Brain microvascular endothelial cell (primary cell): Measurements from ENCODE around the gene MIGA2.
A peak's percentile ranks its signal among the peaks of the same experiment; 100 is the strongest.

Source experiments
- DNase-seq: peaks from one replicate; pipeline ENCODE4 v3.0.0-alpha.2; 2020
- H3K27ac ChIP-seq: fragments of 250-450 bp; sonication (Bioruptor Pico); 2 replicates; pipeline ENCODE4 v1.5.1; 2020; ENCODE audit warnings: mild to moderate bottlenecking, moderate library complexity
- H3K27me3 ChIP-seq: fragments of 250-450 bp; sonication (Bioruptor Pico); replicated peaks from 2 replicates; pipeline ENCODE4 v1.5.1; 2020; ENCODE audit warnings: mild to moderate bottlenecking
- H3K36me3 ChIP-seq: fragments of 250-450 bp; sonication (Bioruptor Pico); replicated peaks from 2 replicates; pipeline ENCODE4 v1.5.1; 2020; ENCODE audit warnings: mild to moderate bottlenecking
- H3K4me3 ChIP-seq: 2 replicates; pipeline ENCODE4 v1.5.1; 2011; ENCODE audit warnings: low read depth, mild to moderate bottlenecking, control low read depth, low read length, moderate library complexity
- in situ Hi-C: cut with HindIII; loops from 2 replicates; pipeline ENCODE4 v1.10.0; 2017; ENCODE audit warnings: low sequenced_read_pairs, low pct_ligation_motif_present
- TF ChIP-seq, protein P1 (sequence below): IDR thresholded peaks from 2 replicates; pipeline ENCODE4 v1.5.1; 2011; ENCODE audit warnings: low read depth, mild to moderate bottlenecking, moderate library complexity, low read length, control low read depth, inconsistent platforms; ENCODE audit errors: missing control alignments

MIGA2 gene

DNA sequence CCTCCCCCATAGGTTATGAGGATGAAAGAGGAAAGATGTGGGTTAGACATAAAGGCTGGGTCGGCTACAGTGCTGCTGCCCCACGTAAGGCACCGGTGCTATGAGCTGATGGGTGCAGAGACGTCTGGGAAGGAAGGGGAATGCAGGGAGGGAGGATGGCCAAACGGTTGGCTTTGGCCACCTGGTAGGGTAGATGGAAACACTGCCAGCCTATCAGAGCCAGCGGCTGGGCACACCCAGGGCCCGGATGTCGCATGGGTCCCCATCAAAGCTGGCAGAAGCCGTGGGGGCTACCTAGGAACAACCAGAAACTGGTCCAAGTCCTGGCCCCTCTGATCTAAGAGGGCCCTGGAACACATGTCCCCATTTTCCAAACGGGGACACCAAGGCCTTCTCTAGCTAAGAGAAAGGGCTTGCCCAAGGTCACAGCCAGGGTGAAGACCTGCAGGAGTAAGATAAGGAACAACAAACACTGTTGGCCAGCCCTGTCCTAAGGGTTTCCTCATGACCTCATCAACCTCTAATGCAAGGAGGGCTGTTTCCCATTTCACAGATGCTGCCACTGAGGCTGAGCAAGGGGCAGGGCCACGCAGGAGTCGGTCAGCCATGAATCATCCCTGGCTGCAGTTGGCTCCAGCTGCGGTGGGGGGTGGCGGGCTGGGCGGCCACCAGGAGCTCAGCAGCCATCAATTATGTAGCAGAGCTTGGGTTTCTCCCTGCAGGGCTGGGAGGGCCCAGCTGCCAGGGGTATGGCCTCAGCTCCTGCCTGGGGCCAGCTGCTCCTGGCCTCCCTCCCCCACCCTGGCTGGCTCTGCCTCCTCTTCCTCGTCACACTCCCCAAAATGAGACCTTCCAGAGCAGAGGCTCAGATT is 13.2 kb upstream of the MIGA2 start:
- TF ChIP-seq, protein P1, sequence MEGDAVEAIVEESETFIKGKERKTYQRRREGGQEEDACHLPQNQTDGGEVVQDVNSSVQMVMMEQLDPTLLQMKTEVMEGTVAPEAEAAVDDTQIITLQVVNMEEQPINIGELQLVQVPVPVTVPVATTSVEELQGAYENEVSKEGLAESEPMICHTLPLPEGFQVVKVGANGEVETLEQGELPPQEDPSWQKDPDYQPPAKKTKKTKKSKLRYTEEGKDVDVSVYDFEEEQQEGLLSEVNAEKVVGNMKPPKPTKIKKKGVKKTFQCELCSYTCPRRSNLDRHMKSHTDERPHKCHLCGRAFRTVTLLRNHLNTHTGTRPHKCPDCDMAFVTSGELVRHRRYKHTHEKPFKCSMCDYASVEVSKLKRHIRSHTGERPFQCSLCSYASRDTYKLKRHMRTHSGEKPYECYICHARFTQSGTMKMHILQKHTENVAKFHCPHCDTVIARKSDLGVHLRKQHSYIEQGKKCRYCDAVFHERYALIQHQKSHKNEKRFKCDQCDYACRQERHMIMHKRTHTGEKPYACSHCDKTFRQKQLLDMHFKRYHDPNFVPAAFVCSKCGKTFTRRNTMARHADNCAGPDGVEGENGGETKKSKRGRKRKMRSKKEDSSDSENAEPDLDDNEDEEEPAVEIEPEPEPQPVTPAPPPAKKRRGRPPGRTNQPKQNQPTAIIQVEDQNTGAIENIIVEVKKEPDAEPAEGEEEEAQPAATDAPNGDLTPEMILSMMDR = no peak

GRCh38 chr9:129023908-129024233 is 12.6 kb upstream of the MIGA2 start:
- Histone ChIP-seq H3K27me3 (no peaks in the 10 kb centered on the region), H3K27ac (no peak overlapping the region), H3K36me3 (no peaks in the 10 kb centered on the region), H3K4me3 (no peak overlapping the region)
- TF ChIP-seq, protein P1 = no peak
- in situ Hi-C loops = no loop called here
- DNase-seq = no peak

More for the DNA sequence above, 13.2 kb upstream of the MIGA2 start:
- Histone ChIP-seq H3K36me3 (no peaks in the 10 kb centered on the region), H3K27ac (no peak overlapping the region), H3K27me3 (no peaks in the 10 kb centered on the region), H3K4me3 (no peak overlapping the region)
- in situ Hi-C loops = no loop called here
- peak; percentile 43 for DNase-seq

GRCh38 chr9:129026442-129027223 is 9.8 kb upstream of the MIGA2 start:
- no peak overlapping the region for H3K4me3 ChIP-seq
- no peak overlapping the region for H3K27ac ChIP-seq
- TF ChIP-seq, protein P1 = no peak
- DNase-seq = no peak
- H3K36me3 ChIP-seq = no peaks in the 10 kb centered on the region
- H3K27me3 ChIP-seq = no peaks in the 10 kb centered on the region
- in situ Hi-C loops = no loop called here

DNA sequence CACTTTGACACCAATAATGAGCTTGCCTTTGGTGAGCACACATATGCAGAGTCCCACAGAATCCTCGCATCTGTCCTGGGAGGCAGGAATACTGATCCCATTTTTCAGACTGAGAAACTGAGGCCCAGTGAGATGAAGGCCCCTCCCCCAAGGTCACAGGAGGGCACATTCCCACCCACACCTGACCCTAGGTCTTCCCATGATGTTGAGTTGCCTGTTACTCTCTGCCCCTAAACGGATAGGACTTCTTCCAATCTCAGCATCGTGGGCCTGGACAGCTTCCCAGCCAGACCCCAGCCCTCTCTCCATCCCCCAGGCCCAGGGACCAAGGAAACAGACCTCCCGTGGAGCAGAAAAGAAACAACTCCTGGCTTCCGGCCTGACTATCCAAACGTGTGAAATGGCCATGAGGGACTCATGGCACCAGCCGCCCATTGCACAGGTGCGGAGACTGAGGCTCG is 9.2 kb upstream of the MIGA2 start:
- Histone ChIP-seq H3K36me3 (no peaks in the 10 kb centered on the region), H3K4me3 (peak overlapping the region; percentile 66), H3K27ac (no peak overlapping the region), H3K27me3 (no peaks in the 10 kb centered on the region)
- TF ChIP-seq, protein P1 = no peak
- no peak for DNase-seq
- in situ Hi-C loops = no loop called here

- Histone ChIP-seq H3K27ac (peak overlapping the region; percentile 32), H3K36me3 (no peaks in the 10 kb centered on the region), H3K27me3 (no peaks in the 10 kb centered on the region), H3K4me3 (peak overlapping the region; percentile 66)
- TF ChIP-seq, protein P1 = no peak
- in situ Hi-C loops = no loop called here
- no peak for DNase-seq
Measured at GRCh38 chr9:129027685-129028191, 8.7 kb upstream of the MIGA2 start.
